Prostate gland (tissue), 2 donors: Measurements from ENCODE around the gene LSM2. TPM values are rescaled to one million over a fixed set of nuclear protein-coding genes. Genes with fewer than 3 reads are reported as not detected.
"Not testable (repeated sequence)": the region's sequence is repeated elsewhere in the genome, so short reads cannot be mapped to it uniquely, and the experiment has no call there.

ENCODE experiments used
- DNase-seq: peaks from one replicate; pipeline ENCODE4 v3.0.0-alpha.2; 2019; ENCODE audit warnings: low spot score
- H3K27ac ChIP-seq, 2 donors: fragments of 200-600 bp; sonication (generic); 2 replicates each; pipeline ENCODE4 v1.5.1; 2017 to 2019
- H3K27me3 ChIP-seq: fragments of 200-600 bp; sonication (generic); replicated peaks from 2 replicates; pipeline ENCODE4 v1.5.1; 2019; ENCODE audit not compliant: insufficient read depth
- H3K36me3 ChIP-seq, 2 donors: fragments of 200-600 bp; sonication (generic); 1 replicate in 1 of 2; 2 replicates in 1 of 2; pipeline versions ENCODE4 v1.5.1 to v1.8.1; 2017 to 2019
- H3K4me1 ChIP-seq: fragments of 200-600 bp; sonication (generic); replicated peaks from 2 replicates; pipeline ENCODE4 v1.5.1; 2019
- H3K4me3 ChIP-seq, 2 donors: fragments of 200-600 bp; sonication (generic); 2 replicates each; pipeline ENCODE4 v1.5.1; 2017 to 2019
- H3K9me3 ChIP-seq: fragments of 200-600 bp; sonication (generic); 2 replicates; pipeline ENCODE4 v1.5.1; 2017
- CTCF ChIP-seq, 4 experiments: fragments of 200-600 bp in 2 of 4; fragments of 450-650 bp in 2 of 4; sonication (generic) in 2 of 4; IDR thresholded peaks; 1 replicate in 3 of 4; 2 replicates in 1 of 4; pipeline ENCODE4 v1.5.1; 2016 to 2019; ENCODE audit warnings: antibody characterized with exemption in 4 of 4, mild to moderate bottlenecking in 2 of 4, moderate library complexity in 2 of 4
- POLR2A ChIP-seq: fragments of 450-650 bp; IDR thresholded peaks from one replicate; pipeline ENCODE4 v1.6.1; 2016; ENCODE audit warnings: antibody characterized with exemption, mild to moderate bottlenecking
- POLR2AphosphoS5 ChIP-seq: sonication (generic); formaldehyde crosslinking; IDR thresholded peaks from one replicate; pipeline ENCODE4 v1.6.1; 2017; ENCODE audit warnings: antibody characterized with exemption
- WGBS: methylation state at CpG from one replicate; pipeline ENCODE4 v1.1.5; 2018; 5-methylcytosine and 5-hydroxymethylcytosine counted together
- intact Hi-C: fragments of 100-400 bp; cut with DNase I; formaldehyde crosslinking; loops from one replicate; pipeline ENCODE4 v1.14.2; 2022
- total RNA-seq, 2 donors: library from RNA; depleted of rRNA; stranded (reverse); fragments of >200 nt; gene quantifications; one replicate each; pipeline ENCODE4 v1.1.0, GENCODE V29; 2016

The LSM2 gene
- total RNA-seq, 2 donors from 2014 or later = 51.9 to 52.5 TPM

GRCh38 chr6:31844507-31844906 lies 37.7 kb upstream of the LSM2 start:
- H3K27ac ChIP-seq = no peak overlapping the region
- intact Hi-C loops = no loop called here
- 93% methylated on average over 3 of the region's 3 CpGs for WGBS

DNA sequence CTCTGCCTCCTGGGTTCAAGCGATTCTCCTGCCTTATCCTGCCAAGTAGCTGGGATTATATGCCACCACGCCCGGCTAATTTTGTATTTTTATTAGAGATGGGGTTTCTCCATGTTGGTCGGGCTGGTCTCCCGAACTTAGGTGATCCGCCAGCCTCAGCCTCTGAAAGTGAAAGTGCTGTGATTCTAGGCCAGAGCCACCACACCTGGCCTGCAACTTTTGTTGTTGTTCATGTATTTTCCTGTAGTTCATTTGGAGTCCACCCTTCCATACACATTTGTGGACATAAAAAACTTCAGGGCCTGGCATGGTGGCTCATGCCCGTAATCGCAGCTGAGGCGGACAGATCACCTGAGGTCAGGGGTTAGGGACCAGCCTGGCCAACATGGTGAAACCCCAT lies 35.3 kb upstream of the LSM2 start:
- Histone ChIP-seq H3K36me3 (peaks cover 0 to 3% of the 10 kb centered on the region in 2 donors), H3K9me3 (no peaks in the 10 kb centered on the region), H3K27ac (no peak overlapping the region), H3K4me3 (no peak overlapping the region), H3K4me1 (peaks cover 5% of the 10 kb centered on the region), H3K27me3 (no peaks in the 10 kb centered on the region)
- TF ChIP-seq POLR2AphosphoS5 (no peak), CTCF (IDR thresholded peaks at IDR 0.05) (no peak), POLR2A (no peak)
- WGBS = 84% methylated on average over 9 of the region's 9 CpGs
- no peak for DNase-seq
- intact Hi-C loops = no loop called here

More at GRCh38 chr6:31844507-31844906, 37.7 kb upstream of the LSM2 start:
- Histone ChIP-seq H3K36me3 (no peaks in the 10 kb centered on the region), H3K4me1 (no peaks in the 10 kb centered on the region), H3K4me3 (no peak overlapping the region), H3K9me3 (no peaks in the 10 kb centered on the region), H3K27me3 (no peaks in the 10 kb centered on the region)
- TF ChIP-seq POLR2AphosphoS5 (no peak), CTCF (IDR thresholded peaks at IDR 0.05) (no peak), POLR2A (no peak)
- DNase-seq = no peak

DNA sequence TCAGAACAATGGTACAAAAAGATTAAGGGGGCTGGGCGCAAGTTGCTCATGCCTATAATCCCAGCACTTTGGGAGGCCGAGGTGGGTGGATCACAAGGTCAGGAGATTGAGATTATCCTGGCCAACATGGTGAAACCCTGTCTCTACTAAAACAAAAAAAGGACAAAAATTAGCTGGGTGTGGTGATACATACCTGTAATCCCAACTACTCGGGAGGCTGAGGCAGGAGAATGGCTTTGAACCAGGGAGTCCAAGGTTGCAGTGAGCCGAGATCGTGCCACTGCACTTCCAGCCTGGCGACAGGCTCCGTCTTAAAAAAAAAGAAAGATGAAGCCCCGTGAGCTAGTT lies 33.0 kb upstream of the LSM2 start:
- H3K4me3 ChIP-seq, H3K36me3 ChIP-seq, H3K9me3 ChIP-seq, DNase-seq, H3K27me3 ChIP-seq, intact Hi-C loops, H3K27ac ChIP-seq: not testable (repeated sequence)
- peaks cover 14% of the 10 kb centered on the region for H3K4me1 ChIP-seq
- WGBS = 88% methylated on average over 8 of the region's 8 CpGs

GRCh38 chr6:31838968-31839367 lies 32.2 kb upstream of the LSM2 start:
- Histone ChIP-seq H3K36me3 (peaks cover 0 to 3% of the 10 kb centered on the region in 2 donors), H3K9me3 (no peaks in the 10 kb centered on the region), H3K27ac (no peak overlapping the region), H3K4me3 (no peak overlapping the region), H3K4me1 (peaks cover 14% of the 10 kb centered on the region), H3K27me3 (no peaks in the 10 kb centered on the region)
- no peak for DNase-seq
- 93% methylated on average over 3 of the region's 3 CpGs for WGBS
- TF ChIP-seq CTCF (IDR thresholded peaks at IDR 0.05) (no peak), POLR2A (no peak), POLR2AphosphoS5 (no peak)
- intact Hi-C loops = no loop called here

DNA sequence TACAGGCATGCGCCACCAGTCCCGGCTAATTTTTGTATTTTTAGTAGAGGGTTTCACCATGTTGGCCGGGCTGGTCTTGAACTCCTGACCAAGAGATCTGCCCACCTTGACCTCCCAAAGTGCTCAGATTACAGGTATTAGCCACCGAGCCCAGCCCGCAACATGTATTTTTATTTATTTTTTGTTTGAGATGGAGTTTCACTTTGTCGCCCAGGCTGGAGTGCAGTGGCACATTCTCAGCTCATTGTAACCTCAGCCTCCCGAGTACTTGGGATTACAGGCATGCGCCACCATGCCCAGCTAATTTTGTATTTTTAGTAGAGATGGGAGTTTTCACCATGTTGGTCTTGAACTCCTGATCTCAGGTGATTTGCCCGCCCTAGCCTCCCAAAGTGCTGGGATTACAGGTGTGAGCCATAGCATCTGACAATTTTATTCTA lies 31.4 kb upstream of the LSM2 start:
- H3K4me3 ChIP-seq, H3K27ac ChIP-seq, H3K27me3 ChIP-seq, intact Hi-C loops, H3K9me3 ChIP-seq, H3K36me3 ChIP-seq, DNase-seq: not testable (repeated sequence)
- H3K4me1 ChIP-seq = peaks cover 14% of the 10 kb centered on the region
- 87% methylated on average over 9 of the region's 9 CpGs for WGBS

DNA sequence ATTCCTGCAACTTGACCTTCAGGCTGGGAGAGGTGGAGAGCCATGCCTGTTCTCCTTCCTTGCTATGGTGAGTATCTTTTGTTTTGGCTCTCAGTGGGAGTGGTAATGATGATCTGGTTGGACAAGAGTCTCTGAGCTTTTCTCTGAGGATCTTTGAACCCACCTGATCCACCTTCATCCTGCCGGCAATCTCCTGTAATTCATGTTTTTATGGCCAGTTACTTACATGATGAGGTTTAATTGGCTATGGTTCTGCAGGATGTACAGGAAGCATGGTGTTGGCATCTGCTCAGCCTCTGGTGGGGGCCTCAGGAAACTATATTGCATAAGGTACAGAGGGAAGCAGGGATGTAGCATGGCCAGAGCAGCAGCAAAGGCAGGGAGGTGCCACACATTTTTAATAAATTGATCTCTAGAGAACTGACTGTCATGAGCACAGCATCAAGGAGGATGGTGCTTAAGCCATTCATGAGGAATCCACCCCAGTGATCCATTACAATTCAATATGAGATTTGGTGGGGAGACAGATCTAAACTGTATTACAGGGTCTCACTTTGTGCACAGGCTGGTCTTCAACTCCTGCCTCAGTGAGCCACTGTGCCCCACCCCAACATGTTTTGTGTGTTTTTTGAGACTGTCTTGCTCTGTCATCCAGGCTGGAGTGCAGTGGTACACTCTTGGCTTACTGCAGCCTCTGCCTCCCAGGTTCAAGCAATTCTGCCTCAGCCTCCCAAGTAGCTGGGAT lies 30.8 kb upstream of the LSM2 start:
- H3K4me3 ChIP-seq = peak overlapping the region in 1 of 2 donors; percentile 80

More for the DNA sequence above, 30.8 kb upstream of the LSM2 start:
- Histone ChIP-seq H3K4me1 (peaks cover 14% of the 10 kb centered on the region), H3K9me3 (no peaks in the 10 kb centered on the region), H3K27ac (peak overlapping the region; percentile 97), H3K27me3 (no peaks in the 10 kb centered on the region), H3K36me3 (peaks cover 0 to 3% of the 10 kb centered on the region in 2 donors)
- WGBS = 6% methylated on average over 1 of the region's 1 CpG
- no peak for DNase-seq
- TF ChIP-seq CTCF (IDR thresholded peaks at IDR 0.05) = no peak
- no peak for TF ChIP-seq POLR2A
- TF ChIP-seq POLR2AphosphoS5 = no peak
- intact Hi-C loops = no loop called here
